DMS79 (cell line): ENCODE measurements around the gene DDR2.

Source experiments
- DNase-seq: peaks from one replicate; lab custom pipeline; 2025; lab: John Stamatoyannopoulos, UW

The DDR2 gene

DNA sequence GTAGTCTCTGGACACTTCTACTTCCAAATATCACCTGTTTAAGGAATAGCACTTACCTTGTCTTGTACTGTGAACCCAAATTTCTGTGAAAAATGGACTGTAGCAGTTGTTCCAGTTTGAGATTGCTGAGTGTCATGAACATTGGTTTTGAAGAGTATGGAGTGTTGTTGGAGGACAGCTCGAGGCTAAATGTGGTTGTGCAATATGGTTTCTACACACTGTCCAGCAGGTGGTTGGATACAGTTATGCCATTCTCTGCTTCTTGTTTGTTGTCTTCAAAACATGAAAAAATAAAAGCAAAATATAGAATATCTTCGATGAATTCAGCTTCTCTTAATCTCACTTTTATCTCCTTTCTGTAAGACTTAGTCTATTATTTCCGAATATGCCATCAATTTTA is 67.1 kb downstream of the DDR2 start:
- DNase-seq: peak; percentile 9

DNA sequence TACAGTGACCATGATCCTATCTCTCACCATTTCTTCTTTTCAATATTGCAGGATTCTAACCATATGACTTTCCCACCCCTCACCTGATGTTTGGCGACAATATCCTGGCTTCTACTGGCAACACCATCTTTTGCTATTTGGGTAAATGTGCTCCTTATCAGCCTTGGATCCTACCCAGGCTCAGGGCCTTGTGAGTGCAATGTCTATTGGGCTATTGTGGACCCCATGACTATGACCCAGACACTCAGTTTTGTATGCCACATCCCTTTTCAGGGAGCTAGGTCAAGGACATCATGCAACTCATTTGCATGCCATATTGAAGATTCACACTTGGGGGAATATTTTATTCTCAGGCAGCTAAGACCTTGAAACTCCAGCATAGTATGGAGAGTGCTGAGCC is 67.9 kb downstream of the DDR2 start:
- DNase-seq: no peak

GRCh38 chr1:162701286-162701685 is 69.0 kb downstream of the DDR2 start:
- DNase-seq: no peak

DNA sequence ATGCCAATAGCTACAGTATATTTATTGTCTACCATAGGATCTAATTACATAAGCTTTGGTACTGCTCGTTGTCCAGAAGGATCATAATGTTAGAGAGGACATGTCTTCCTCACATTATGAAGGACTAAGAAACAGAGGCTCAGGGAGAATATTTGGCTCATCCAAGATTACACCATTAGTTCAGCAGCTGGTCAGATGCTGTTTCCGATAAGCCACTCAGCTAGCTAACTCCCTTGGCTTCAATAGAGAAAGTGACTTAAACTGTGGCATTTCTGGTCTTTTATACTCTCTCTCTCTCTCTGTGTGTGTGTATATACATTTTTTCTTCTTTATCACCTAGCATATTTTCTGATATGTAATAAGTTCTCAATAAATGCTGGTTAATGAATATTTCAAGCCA is 70.4 kb downstream of the DDR2 start:
- DNase-seq: no peak

- no peak for DNase-seq
Observed at GRCh38 chr1:162703708-162704107, 71.4 kb downstream of the DDR2 start.

GRCh38 chr1:162704673-162705424 is 72.6 kb downstream of the DDR2 start:
- DNase-seq: no peak

- DNase-seq: no peak
Observed at GRCh38 chr1:162706003-162706402, 73.7 kb downstream of the DDR2 start.

GRCh38 chr1:162706606-162707005 is 74.3 kb downstream of the DDR2 start:
- DNase-seq: peak; percentile 78

GRCh38 chr1:162708286-162708685 is 76.0 kb downstream of the DDR2 start:
- DNase-seq: peak; percentile 34

- DNase-seq: no peak
Observed at GRCh38 chr1:162709132-162709860, 77.0 kb downstream of the DDR2 start.

- DNase-seq: no peak
Observed at GRCh38 chr1:162709870-162710269, 77.6 kb downstream of the DDR2 start.

DNA sequence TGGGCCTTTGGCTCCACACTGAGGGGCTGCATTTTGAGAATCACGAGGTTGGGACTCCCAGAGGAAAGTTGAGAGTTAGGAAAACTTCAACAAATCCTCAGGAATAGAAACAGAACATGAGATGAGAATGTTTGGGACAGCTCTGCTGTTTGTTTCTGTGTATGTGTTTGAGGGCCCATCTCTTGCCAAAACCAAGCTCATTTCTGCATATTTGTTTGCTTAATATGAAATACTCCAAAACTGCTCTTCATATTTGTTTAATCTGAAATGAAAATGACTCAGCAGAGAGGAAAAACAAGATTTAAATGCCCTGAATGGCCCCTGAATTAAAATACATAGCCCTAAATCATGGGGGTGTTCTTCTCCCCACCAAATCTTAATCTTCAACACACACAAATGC is 78.1 kb downstream of the DDR2 start:
- no peak for DNase-seq

DNA sequence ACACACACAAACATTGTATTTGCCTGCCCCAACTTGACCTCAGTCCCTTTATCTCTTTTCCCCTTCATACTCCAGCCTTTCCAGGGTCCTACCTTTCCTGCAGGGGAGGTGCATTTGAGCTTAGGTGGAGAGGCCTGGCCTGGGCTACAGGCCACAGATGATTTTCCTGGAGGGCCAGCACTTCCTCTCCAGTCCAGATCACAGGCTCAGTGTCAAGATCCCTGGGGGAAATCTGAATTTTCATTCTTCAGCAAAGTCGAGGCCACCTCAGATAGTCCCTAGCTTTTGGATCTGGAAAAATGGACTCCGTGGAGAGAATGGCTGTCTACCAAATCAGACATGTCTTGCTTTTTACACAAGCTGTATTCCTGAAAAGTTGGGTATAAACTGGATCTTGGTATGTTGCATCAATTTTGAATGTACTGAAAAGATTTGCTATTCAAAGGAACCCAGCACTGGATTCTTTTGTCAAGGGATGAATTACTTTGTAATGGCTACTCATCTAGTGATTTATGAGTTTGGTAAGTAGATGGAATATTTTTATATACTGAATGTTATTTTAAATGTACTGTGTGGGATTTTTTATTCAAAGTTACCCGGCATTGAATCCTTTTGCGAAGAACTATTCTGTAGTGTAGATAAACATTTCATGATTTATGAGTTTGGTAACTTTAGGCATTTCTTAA is 78.7 kb downstream of the DDR2 start:
- DNase-seq: no peak

- DNase-seq: no peak
Observed at GRCh38 chr1:162712317-162713029, 80.2 kb downstream of the DDR2 start.

DNA sequence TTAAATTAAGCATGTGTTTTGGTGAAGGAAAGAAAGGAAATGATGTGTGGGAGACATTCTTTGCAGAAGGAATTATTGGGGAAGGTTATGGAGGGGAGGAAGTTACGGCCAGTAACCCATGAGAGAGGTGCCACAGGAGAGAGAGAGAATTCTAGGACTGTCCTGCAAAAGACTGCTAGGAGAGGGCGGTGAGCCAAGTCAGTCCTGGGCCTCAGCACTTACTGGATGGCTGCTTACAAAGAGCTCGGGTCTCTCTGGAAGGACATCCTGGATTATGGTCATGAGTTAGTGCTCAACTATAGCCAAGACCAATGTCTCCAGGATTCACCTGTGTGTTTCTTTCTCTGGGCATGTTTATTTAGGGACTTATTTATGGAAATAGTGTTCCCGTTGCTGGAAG is 83.9 kb downstream of the DDR2 start:
- no peak for DNase-seq

DNA sequence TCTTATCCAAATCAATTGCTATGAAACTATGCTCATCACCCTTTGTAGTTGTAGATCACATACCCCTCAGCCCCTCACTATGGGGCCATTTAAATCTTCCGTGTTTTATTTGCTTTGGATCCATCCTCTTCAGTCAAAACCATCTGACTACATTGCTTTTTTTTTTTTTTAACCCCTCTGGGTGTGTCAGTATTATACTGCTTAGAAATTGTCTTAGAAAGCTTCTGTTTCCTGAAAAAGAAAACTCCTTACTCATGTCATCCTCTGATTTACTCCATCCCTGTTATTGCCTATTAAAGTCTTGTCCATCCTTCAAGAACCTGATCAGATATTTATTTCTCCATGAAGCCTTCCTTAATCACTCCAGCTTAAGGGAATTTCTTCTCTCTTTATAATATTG is 84.3 kb downstream of the DDR2 start:
- no peak for DNase-seq

DNA sequence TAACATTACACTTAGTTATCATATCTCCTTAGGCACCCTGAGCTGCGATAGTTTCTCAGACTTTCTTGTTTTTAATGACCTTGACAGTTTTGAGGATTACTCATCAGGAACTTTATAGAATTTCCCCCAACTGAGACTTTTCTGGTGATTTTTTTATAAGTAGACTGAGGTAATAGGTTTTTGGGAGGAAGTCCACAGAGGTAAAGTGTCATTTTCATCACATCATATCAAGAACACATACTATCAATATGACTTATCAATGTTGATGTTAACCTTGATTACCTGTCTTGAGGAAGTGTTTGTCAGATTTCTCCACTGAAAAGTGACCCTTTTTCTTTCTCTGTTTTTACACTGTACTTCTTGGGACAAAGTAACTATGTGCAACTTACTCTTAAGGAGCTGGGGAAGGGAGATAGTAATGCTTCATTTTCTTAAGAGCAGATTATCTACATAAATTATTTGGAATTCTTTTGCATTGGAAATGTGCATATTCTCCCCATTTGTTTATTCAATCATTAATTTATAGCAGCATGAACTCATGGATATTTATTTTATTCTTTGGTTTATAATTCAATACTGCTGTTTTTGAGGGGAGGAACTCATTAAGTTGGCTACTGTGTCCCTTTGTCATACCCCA is 85.4 kb downstream of the DDR2 start:
- DNase-seq: no peak

DNA sequence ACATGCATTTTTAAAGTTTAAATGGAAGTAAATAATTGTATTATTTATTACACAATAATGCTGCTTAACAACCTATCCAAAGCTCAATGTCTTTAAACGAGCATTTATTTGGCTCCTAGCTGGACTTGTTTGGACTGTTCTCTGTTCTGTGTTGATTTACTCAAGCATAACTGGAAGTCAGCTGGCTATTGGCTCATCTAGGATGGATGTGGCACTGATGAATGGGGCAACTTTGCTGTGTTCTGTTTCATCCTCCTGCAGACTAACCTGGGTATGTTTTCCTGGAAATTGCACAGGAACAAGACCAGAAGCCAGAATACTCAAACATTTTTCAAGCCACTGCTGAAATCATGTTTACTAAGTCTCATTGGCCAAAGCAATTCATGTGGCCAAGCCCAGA is 87.4 kb downstream of the DDR2 start:
- no peak for DNase-seq

GRCh38 chr1:162720996-162721395 is 88.7 kb downstream of the DDR2 start:
- no peak for DNase-seq

DNA sequence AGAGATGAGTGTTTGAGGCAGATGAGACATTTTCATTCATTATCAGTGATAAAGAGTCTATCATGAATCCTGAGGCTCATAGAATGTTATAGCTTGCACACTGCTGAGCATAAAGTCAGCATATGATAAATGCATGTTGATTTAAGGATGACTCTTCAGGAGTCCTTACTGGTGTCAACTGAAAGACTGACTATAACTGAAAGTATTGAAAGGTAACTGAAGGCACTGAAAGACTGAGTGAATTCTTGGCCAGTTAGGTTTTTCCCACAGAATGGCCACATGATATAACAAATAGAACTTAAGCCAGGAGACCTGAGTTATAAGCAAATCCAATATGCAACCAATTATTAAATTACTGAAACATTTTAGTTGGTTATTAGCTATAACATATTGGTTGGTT is 89.2 kb downstream of the DDR2 start:
- no peak for DNase-seq

- no peak for DNase-seq
Observed at GRCh38 chr1:162722036-162722435, 89.8 kb downstream of the DDR2 start.

DNA sequence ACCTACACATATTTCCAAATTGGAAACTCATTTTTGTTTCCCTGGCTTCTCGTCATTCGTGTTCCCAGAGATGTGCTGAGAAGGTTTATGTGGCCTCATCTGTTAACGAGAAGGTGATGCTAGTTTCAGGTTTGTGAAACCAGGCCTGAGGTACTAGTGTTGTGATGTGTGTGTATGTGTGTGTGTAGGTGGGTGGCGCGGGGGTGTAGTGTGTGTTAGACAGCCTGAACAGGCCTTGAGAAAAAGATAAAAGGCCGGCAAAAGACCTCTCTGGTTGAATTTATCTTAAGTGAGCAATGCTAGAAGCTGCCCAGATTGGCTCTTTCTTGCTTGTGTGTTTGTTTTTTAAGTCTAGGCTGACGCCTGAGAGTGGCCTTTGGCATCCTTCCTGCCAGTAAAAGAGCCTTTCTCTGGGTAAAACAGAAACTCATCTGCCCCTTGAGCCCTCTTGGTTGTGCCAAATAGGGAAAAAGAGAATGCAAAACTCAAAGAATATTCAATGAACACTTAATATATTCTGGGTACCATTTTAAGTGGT is 92.4 kb downstream of the DDR2 start:
- DNase-seq: no peak
